Activated naive CD8-positive, alpha-beta T cell treated with anti-CD3 and anti-CD28 coated beads, Interleukin-2, amount 50 U/mL, for 16 hours (primary cell): Measurements from ENCODE around the gene SESN1.

ENCODE experiments used
- DNase-seq: peaks from one replicate; pipeline ENCODE4 v3.0.0-alpha.2; 2020; ENCODE audit warnings: low read depth, low spot score

The SESN1 gene

DNA sequence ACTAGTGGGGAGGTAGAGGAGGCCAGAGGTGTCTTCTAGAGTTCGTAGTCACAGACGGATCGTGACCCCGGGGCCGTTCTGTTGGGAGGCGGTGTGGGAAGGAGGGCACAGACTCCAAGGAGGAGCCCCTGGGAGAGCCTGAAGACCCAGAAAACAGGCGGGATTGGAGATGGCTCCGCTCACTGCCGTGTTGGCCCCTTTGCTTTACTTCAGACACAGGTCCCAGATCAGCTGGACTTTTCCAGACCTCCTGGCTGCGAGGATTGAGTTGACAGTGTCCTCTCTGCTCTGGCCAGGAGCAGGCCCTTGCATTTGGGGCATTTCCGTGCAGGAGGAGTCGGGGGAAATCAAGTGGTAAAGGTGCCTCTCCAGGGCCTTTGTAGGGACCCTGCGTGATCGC lies 133.6 kb downstream of the SESN1 start:
- DNase-seq, result no peak

GRCh38 chr6:108960601-108961000 lies 134.0 kb downstream of the SESN1 start:
- no peak for DNase-seq

DNA sequence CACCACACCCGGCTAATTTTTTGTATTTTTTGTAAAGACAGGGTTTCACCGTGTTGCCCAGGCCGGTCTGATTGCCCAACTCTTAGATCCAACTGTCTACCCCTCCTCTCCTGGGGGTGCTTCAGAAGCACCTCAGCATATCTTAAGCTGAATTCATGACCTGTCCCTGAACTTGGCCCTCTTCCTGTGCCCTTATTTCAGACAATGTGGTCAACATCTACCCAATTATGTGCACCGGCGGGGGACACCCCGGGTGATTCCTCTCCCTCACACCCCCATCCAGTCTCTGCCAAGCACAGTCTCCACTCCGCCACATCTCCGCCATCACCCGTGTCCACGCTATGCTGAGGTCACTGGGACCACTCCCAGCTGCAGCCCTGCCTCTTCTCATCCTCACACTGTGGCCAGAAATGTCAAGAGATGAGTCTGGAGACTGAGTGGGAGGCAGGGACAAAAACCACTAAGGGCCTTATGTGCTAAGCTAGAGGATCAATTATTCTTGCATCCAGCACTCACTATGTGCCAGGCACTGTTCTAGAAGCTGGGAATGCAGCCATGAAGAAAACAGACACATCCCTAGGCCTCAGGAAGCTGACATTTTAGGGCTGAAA lies 134.6 kb downstream of the SESN1 start:
- no peak for DNase-seq

DNA sequence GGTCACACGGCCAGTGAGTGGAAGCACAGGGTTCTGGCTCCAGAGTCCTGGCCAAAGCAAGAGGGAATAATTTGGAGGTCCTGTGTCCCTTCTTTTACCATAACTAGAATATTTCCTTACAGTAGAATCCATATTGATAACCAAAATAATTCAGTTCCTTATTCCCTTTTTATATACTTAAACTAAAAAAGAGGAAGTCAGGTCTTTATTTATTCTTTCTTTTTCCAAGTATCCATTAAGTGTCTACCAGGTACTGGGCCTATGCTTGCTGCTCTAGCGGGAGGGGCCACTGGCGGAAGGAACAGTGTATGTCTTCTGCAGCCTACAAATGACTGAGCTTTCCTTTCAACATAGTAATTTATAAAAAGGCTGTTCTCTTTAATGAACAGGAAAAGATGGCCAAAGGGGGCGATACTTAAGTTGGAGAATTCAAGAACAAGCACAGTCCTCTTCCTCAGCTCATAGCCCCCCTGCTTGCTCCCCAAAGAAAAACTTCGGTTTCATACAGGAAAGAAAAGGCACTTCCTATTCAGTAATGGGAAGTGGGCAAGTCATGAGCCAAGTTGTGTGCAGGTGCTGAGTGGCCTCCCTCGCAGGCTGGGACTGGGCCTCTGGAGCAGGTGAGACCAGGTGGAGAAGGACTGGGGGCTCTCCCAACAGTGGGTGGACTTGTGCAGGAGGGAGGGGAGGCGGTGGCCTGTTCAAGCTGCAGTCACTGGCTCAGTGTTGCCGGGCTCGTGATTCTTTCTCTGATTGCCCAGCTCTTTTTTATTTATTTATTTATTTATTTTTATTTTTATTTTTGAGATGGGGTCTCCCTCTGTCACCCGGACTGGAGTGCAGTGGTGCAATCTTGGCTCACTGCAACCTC lies 135.5 kb downstream of the SESN1 start:
- no peak for DNase-seq

DNA sequence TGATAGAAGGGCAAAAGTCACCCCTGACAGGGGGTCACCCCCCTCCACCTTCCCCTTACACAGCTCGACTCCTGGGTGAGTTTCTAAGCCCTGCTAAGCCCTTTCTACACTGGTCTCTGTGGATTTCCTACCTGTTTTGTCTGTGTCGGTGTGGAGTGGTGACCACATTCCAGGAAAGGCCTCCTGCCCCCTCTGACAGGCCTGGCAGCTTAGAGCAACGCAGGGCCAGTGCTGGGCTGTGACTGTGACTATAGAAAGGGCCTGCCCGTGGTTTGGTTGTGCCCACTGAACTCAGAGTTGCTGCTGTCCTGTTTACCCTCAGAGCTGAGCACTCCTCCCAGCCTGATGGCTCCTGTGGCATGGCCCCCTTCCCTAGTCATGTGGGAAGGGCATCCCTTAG lies 137.4 kb downstream of the SESN1 start:
- no peak for DNase-seq

GRCh38 chr6:108955329-108955949 lies 139.2 kb downstream of the SESN1 start:
- DNase-seq, result no peak

GRCh38 chr6:108953681-108954080 lies 141.0 kb downstream of the SESN1 start:
- DNase-seq, result no peak

DNA sequence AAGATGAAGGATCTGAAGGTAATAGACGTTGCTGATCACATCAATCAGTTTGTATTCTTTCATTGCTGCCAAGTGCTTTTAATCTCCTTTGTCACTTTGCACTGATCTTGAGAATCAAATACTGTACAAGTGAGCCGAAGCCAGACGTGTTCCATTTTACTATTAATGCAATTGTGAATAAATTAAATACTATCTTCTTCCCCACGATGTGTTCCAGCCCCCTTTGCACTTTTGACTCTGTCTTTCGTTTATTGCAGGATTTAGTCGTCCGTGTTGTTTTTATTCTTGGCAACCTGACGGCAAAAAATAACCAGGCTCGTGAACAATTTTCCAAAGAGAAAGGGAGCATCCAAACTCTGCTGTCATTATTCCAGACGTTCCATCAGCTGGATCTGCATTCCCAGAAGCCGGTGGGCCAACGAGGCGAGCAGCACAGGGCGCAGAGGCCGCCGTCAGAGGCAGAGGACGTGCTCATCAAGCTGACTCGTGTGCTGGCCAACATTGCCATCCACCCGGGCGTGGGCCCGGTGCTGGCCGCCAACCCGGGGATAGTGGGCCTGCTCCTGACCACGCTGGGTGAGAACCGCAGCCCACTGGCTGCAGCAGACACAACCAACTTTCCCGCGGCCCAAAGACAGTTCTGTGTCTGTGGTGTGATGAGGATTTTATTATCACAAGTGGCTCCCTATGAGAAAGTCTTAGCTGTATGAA lies 141.7 kb downstream of the SESN1 start:
- DNase-seq, result no peak

DNA sequence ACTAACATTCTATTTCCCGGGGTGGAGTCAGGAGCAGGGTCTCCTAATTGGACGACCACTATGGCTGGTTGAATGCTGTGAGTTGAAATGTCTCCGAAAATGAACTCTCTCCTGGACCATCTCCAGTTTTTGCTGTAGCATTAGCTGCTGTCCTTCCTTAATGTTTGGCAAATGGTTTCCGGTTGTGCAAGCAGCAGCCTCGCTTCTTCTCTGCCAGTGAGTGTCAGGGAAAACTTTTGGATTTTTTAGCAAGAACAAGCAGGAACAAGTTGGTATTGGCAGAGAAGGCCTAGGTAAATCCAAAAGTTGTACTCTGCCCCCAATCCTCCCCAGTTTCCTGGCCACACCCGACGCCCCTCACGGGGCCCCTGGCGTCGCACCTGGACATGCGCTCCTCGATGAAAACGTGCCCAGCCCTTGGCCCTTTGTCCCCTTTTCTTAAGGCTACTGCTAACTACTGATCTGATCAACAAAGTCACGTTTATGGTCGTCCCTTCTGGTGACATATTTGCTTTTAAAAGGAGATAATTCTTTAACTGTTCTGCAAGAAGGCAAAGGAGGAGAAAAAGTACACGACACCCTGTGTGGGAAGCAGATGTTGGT lies 143.2 kb downstream of the SESN1 start:
- no peak for DNase-seq

- DNase-seq, result no peak
Measured at GRCh38 chr6:108948181-108948661, 146.4 kb downstream of the SESN1 start.

DNA sequence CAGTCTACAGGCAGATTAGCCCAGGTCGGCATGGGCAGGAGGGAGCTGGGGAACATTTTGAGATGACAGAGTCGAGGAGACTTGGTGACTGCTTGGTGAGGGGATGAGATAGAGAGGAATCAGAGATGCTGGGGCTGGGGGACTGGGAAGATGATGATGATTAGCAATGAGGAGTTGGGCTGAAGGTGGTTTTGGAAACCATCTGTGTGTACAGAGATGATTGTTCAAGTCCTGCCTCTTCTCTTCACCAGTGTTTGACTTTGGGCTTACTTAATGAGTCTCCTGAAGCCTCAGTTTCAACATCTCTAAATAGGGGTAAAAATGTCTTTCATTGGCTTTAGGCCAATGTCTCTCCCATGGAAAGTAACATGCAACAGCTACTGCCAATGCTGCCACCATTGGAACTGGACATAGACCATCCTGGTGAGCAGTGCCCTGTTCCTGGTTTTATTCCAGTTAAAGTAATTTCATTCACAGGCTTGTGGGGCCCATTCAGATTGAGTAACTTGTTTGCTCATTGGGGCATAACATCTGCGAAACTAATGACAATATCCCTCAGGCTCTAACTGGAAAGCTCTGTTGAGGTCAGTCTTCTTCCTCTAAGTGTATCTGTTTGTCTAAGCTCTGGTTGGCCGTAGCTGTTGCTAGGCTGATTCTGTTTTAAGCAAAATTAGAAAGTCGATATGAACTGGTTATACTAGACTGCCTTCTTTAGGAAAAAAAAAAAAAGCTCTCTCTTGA lies 147.4 kb downstream of the SESN1 start:
- no peak for DNase-seq

DNA sequence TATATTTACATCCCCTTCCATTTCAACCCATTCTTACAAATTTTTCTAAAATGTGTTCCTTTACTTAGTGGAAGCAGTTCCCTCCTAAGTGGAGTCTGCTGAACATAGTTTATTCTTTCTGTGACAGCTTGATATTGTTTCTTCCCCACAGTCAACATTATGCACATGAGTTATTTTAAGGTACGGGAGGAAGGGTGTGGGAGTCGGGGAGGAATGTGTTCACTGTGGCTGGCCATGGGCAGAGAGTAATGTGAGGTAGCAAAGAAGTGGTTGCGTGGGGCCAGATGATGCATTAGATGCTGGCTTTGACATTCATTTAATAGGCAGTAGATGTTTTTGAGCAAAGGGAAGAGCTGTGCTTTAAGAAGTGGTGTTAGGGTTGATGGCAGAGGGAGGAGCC lies 148.0 kb downstream of the SESN1 start:
- DNase-seq, result no peak

- no peak for DNase-seq
Measured at GRCh38 chr6:108945681-108946159, 148.9 kb downstream of the SESN1 start.

DNA sequence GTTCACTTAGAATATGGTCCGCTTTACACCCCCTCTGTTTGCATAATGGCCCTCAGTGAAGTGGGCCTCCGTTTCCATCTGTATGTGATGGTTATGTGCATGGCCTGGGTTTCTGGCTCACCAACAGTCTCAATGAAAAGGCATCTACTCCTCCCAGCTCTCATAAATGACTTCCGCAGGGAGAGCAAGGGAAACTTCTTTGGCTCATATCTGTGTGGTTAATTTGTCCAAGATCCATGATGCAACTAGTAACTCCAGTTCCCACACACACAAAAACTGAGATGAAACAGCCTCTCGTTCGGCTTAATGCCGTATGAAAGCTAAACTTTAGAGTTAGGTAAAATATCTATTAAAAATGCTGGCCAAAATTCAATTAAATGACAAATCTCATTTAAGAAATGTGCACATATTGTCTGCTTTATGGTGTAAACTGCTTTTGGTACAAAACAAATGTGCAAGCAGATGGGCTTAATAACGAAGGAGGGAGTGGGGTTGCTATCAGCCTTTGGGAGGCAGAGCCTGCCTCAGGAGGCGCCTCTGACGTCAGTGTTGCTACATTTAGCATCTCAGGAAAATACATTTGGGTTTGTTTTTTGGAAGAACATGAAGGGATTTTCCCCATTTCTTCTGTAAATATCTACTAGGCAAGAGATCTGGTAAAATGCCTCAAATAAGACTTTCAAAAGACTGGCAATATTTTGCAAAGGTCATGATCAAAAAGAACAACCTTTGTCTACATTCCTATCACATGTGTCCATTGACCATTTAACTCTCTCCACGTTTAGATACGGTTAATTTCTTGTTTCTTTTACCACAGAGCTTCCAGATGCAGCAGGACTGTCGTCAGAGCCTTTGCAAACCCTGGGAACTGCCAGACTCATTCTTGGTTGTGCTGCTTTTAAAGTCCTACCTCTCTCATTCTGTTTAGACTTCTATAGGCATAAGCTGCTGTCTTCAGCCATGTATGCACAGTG lies 149.7 kb downstream of the SESN1 start:
- DNase-seq, result no peak

GRCh38 chr6:108944071-108944470 lies 150.6 kb downstream of the SESN1 start:
- no peak for DNase-seq

GRCh38 chr6:108942556-108943492 lies 151.8 kb downstream of the SESN1 start:
- DNase-seq, result no peak

DNA sequence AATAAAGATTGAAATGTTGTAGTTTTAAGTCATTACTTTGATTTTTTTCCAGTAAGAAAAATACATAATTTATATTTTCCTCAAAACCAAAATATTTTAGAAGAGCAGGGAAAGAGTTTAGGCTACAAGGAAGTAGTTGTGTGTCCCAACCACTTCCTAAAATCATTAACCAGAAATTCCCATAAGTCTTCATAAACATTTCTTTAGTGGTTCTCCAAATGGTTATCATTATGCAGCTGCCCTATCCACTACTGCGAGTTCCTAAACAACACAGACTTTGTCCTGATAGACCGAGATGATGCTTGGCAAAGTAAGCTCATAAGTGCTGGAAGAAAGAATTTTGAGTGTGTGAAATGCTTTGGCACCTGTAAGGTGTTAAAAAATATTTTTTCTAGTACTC lies 152.8 kb downstream of the SESN1 start:
- DNase-seq, result no peak

DNA sequence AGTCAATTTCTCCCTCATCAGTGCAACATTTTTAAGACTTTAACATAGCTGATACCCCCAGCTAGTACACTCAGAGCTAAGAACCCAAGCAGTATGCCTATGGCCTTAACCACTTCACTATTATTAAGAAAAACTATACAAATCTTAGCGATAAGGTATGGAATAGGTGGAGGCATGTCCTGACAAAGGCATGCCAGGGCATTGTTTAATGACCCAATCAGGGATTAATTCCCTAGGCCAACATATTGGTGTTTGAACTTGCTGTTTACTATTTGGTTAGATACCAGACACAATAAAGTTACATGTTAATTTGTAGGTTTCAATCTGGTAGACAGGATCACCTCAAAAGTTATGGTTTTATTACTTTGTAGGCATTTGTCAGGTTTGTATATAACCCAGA lies 153.4 kb downstream of the SESN1 start:
- DNase-seq, result no peak
